Activated T-helper 17 cell treated with anti-CD3 and anti-CD28 coated beads, Interleukin-2, amount 50 U/mL, for 72 hours (primary cell): ENCODE results near the gene SHISA6. TPM values are rescaled to one million over a fixed set of nuclear protein-coding genes. Genes with fewer than 3 reads are reported as not detected.

ENCODE experiments used
- ATAC-seq: fragments of 150-1000 bp; cut with Tn5 transposase; replicated peaks from 2 replicates; pipeline ENCODE4 v1.10.0; 2021; ENCODE audit warnings: mild to moderate bottlenecking, moderate library complexity
- H3K27ac Mint-ChIP-seq: one replicate; pipeline ENCODE4 v1.8.0; 2022; ENCODE audit warnings: mixed read lengths
- H3K27me3 Mint-ChIP-seq: one replicate; pipeline ENCODE4 v1.8.0; 2022; ENCODE audit warnings: mixed read lengths
- H3K36me3 Mint-ChIP-seq: one replicate; pipeline ENCODE4 v1.8.0; 2022; ENCODE audit warnings: low read depth, mild to moderate bottlenecking, mixed read lengths
- H3K4me1 Mint-ChIP-seq: one replicate; pipeline ENCODE4 v1.8.0; 2022; ENCODE audit warnings: mixed read lengths
- H3K4me3 Mint-ChIP-seq: one replicate; pipeline ENCODE4 v1.8.0; 2022; ENCODE audit warnings: mild to moderate bottlenecking, mixed read lengths
- H3K9me3 Mint-ChIP-seq: one replicate; pipeline ENCODE4 v1.8.0; 2022; ENCODE audit warnings: mixed read lengths
- total RNA-seq, 2 donors: library from RNA; stranded (reverse); gene quantifications; one replicate each; pipeline ENCODE4 v1.2.3, GENCODE V29; 2022

SHISA6 gene
- total RNA-seq, 2 donors from 2014 or later, result not detected

GRCh38 chr17:11244776-11245175, 3.8 kb downstream of the SHISA6 start:
- Mint-ChIP-seq H3K9me3 (no peaks in the 10 kb centered on the region), H3K27ac (no peak overlapping the region), H3K27me3 (peaks cover 17% of the 10 kb centered on the region), H3K4me1 (no peaks in the 10 kb centered on the region), H3K36me3 (no peaks in the 10 kb centered on the region), H3K4me3 (no peak overlapping the region)
- ATAC-seq, result no peak

- ATAC-seq, result no peak
Observed at GRCh38 chr17:11245187-11245586, 4.2 kb downstream of the SHISA6 start.

GRCh38 chr17:11245791-11246190, 4.8 kb downstream of the SHISA6 start:
- no peak overlapping the region for H3K27ac Mint-ChIP-seq
- no peaks in the 10 kb centered on the region for H3K36me3 Mint-ChIP-seq
- no peaks in the 10 kb centered on the region for H3K4me1 Mint-ChIP-seq
- no peak for ATAC-seq
- H3K4me3 Mint-ChIP-seq, result no peak overlapping the region
- H3K9me3 Mint-ChIP-seq, result no peaks in the 10 kb centered on the region
- peaks cover 18% of the 10 kb centered on the region for H3K27me3 Mint-ChIP-seq

More at GRCh38 chr17:11245187-11245586, 4.2 kb downstream of the SHISA6 start:
- Mint-ChIP-seq H3K9me3 (no peaks in the 10 kb centered on the region), H3K4me1 (no peaks in the 10 kb centered on the region), H3K36me3 (no peaks in the 10 kb centered on the region), H3K27me3 (peaks cover 18% of the 10 kb centered on the region), H3K27ac (no peak overlapping the region), H3K4me3 (no peak overlapping the region)

GRCh38 chr17:11250161-11250560, 9.1 kb downstream of the SHISA6 start:
- ATAC-seq, result no peak
- H3K4me1 Mint-ChIP-seq, result no peaks in the 10 kb centered on the region
- peaks cover 6% of the 10 kb centered on the region for H3K27me3 Mint-ChIP-seq
- H3K9me3 Mint-ChIP-seq, result no peaks in the 10 kb centered on the region
- no peak overlapping the region for H3K4me3 Mint-ChIP-seq
- no peaks in the 10 kb centered on the region for H3K36me3 Mint-ChIP-seq
- H3K27ac Mint-ChIP-seq, result no peak overlapping the region

- Mint-ChIP-seq H3K9me3 (no peaks in the 10 kb centered on the region), H3K36me3 (no peaks in the 10 kb centered on the region), H3K4me3 (no peak overlapping the region), H3K27ac (no peak overlapping the region), H3K4me1 (no peaks in the 10 kb centered on the region), H3K27me3 (peaks cover 3% of the 10 kb centered on the region)
- ATAC-seq, result no peak
Observed at GRCh38 chr17:11251561-11252107, 10.6 kb downstream of the SHISA6 start.

- no peak for ATAC-seq
- Mint-ChIP-seq H3K9me3 (no peaks in the 10 kb centered on the region), H3K36me3 (no peaks in the 10 kb centered on the region), H3K4me1 (no peaks in the 10 kb centered on the region), H3K4me3 (no peak overlapping the region), H3K27ac (no peak overlapping the region), H3K27me3 (peaks cover 3% of the 10 kb centered on the region)
Observed at GRCh38 chr17:11252146-11252545, 11.1 kb downstream of the SHISA6 start.

GRCh38 chr17:11256877-11257276, 15.9 kb downstream of the SHISA6 start:
- Mint-ChIP-seq H3K4me1 (no peaks in the 10 kb centered on the region), H3K36me3 (no peaks in the 10 kb centered on the region), H3K9me3 (no peaks in the 10 kb centered on the region), H3K27me3 (no peaks in the 10 kb centered on the region), H3K27ac (no peak overlapping the region), H3K4me3 (no peak overlapping the region)
- no peak for ATAC-seq

GRCh38 chr17:11264183-11264871, 23.3 kb downstream of the SHISA6 start:
- Mint-ChIP-seq H3K4me1 (no peaks in the 10 kb centered on the region), H3K36me3 (no peaks in the 10 kb centered on the region), H3K27ac (no peak overlapping the region), H3K9me3 (peaks cover 15% of the 10 kb centered on the region), H3K4me3 (no peak overlapping the region), H3K27me3 (no peaks in the 10 kb centered on the region)
- no peak for ATAC-seq

- Mint-ChIP-seq H3K4me3 (no peak overlapping the region), H3K9me3 (peaks cover 16% of the 10 kb centered on the region), H3K4me1 (no peaks in the 10 kb centered on the region), H3K27ac (no peak overlapping the region), H3K27me3 (no peaks in the 10 kb centered on the region), H3K36me3 (no peaks in the 10 kb centered on the region)
- ATAC-seq, result no peak
Observed at GRCh38 chr17:11267999-11268575, 27.1 kb downstream of the SHISA6 start.

- no peak for ATAC-seq
- H3K9me3 Mint-ChIP-seq, result peaks cover 16% of the 10 kb centered on the region
- no peaks in the 10 kb centered on the region for H3K4me1 Mint-ChIP-seq
- no peak overlapping the region for H3K27ac Mint-ChIP-seq
- H3K4me3 Mint-ChIP-seq, result no peak overlapping the region
- no peaks in the 10 kb centered on the region for H3K27me3 Mint-ChIP-seq
- H3K36me3 Mint-ChIP-seq, result no peaks in the 10 kb centered on the region
Observed at GRCh38 chr17:11269210-11269609, 28.2 kb downstream of the SHISA6 start.

GRCh38 chr17:11272191-11272590, 31.2 kb downstream of the SHISA6 start:
- H3K27ac Mint-ChIP-seq, result no peak overlapping the region
- H3K4me1 Mint-ChIP-seq, result no peaks in the 10 kb centered on the region
- ATAC-seq, result no peak
- no peak overlapping the region for H3K4me3 Mint-ChIP-seq
- H3K27me3 Mint-ChIP-seq, result no peaks in the 10 kb centered on the region
- no peaks in the 10 kb centered on the region for H3K36me3 Mint-ChIP-seq
- H3K9me3 Mint-ChIP-seq, result peaks cover 11% of the 10 kb centered on the region

GRCh38 chr17:11273596-11273995, 32.6 kb downstream of the SHISA6 start:
- no peak overlapping the region for H3K4me3 Mint-ChIP-seq
- H3K27ac Mint-ChIP-seq, result no peak overlapping the region
- no peaks in the 10 kb centered on the region for H3K36me3 Mint-ChIP-seq
- peaks cover 6% of the 10 kb centered on the region for H3K9me3 Mint-ChIP-seq
- no peaks in the 10 kb centered on the region for H3K27me3 Mint-ChIP-seq
- no peak for ATAC-seq
- H3K4me1 Mint-ChIP-seq, result no peaks in the 10 kb centered on the region

- Mint-ChIP-seq H3K4me3 (no peak overlapping the region), H3K4me1 (no peaks in the 10 kb centered on the region), H3K27ac (no peak overlapping the region), H3K27me3 (no peaks in the 10 kb centered on the region), H3K9me3 (peaks cover 6% of the 10 kb centered on the region), H3K36me3 (no peaks in the 10 kb centered on the region)
- no peak for ATAC-seq
Observed at GRCh38 chr17:11274106-11274505, 33.1 kb downstream of the SHISA6 start.

GRCh38 chr17:11276486-11276885, 35.5 kb downstream of the SHISA6 start:
- no peak for ATAC-seq
- Mint-ChIP-seq H3K36me3 (no peaks in the 10 kb centered on the region), H3K4me3 (no peak overlapping the region), H3K4me1 (no peaks in the 10 kb centered on the region), H3K27ac (no peak overlapping the region), H3K27me3 (no peaks in the 10 kb centered on the region), H3K9me3 (no peaks in the 10 kb centered on the region)

- H3K27me3 Mint-ChIP-seq, result no peaks in the 10 kb centered on the region
- no peak overlapping the region for H3K4me3 Mint-ChIP-seq
- H3K27ac Mint-ChIP-seq, result no peak overlapping the region
- no peaks in the 10 kb centered on the region for H3K9me3 Mint-ChIP-seq
- no peak for ATAC-seq
- no peaks in the 10 kb centered on the region for H3K4me1 Mint-ChIP-seq
- H3K36me3 Mint-ChIP-seq, result no peaks in the 10 kb centered on the region
Observed at GRCh38 chr17:11278186-11278991, 37.4 kb downstream of the SHISA6 start.
